ENCODE measurements around the gene TMEM231.

- TF ChIP-seq POLR2AphosphoS5 (IDR thresholded peaks at IDR 0.05; ENCODE audit: low read depth, low read length) (no peak), POLR2A (IDR thresholded peaks at IDR 0.05; ENCODE audit: low read depth, low read length) (no peak), TAF1 (IDR thresholded peaks at IDR 0.05; ENCODE audit: borderline replicate concordance, low read depth, low read length) (no peak)
Measured at GRCh38 chr16:75514296-75514695, 41.8 kb downstream of the TMEM231 start.
